K562 (cell line): ENCODE results near the gene ARL8A. TPM values are rescaled to one million over a fixed set of nuclear protein-coding genes. Genes with fewer than 3 reads are reported as not detected.
A peak's percentile ranks its signal among the peaks of the same experiment; 100 is the strongest.

ENCODE experiments used
- ATF6 ChIP-seq: sonication (generic); formaldehyde crosslinking; IDR thresholded peaks from 2 replicates; pipeline ENCODE4 v1.4.0; 2020; ENCODE audit warnings: mild to moderate bottlenecking, missing genetic modification reagents
- CEBPB ChIP-seq: fragments of 450-650 bp; IDR thresholded peaks from 2 replicates; pipeline ENCODE4 v1.6.1; 2016; ENCODE audit warnings: missing genetic modification characterization, missing compliant biosample characterization
- DNMT1 ChIP-seq: fragments of 450-650 bp; IDR thresholded peaks from 2 replicates; pipeline ENCODE4 v1.6.1; 2016; ENCODE audit warnings: antibody characterized with exemption, mild to moderate bottlenecking
- ELF4 ChIP-seq: fragments of 450-650 bp; formaldehyde crosslinking; IDR thresholded peaks from 2 replicates; pipeline ENCODE4 v1.4.0; 2022; ENCODE audit warnings: missing genetic modification characterization
- GMEB1 ChIP-seq: fragments of 250-450 bp; sonication (Bioruptor Pico); IDR thresholded peaks from 2 replicates; pipeline ENCODE4 v1.4.0; 2020; ENCODE audit warnings: mild to moderate bottlenecking
- HNRNPUL1 ChIP-seq: fragments of 200-400 bp; formaldehyde crosslinking; IDR thresholded peaks from 2 replicates; pipeline ENCODE4 v1.6.1; 2017; ENCODE audit warnings: low read length
- KDM2B ChIP-seq: fragments of 250-450 bp; sonication (Bioruptor Pico); IDR thresholded peaks from 2 replicates; pipeline ENCODE4 v1.8.0; 2021; ENCODE audit warnings: mild to moderate bottlenecking, moderate library complexity
- MAFG ChIP-seq: fragments of 450-650 bp; conservative IDR thresholded peaks from 2 replicates; pipeline ENCODE4 v1.6.1; 2016; ENCODE audit warnings: missing genetic modification characterization, missing compliant biosample characterization
- MCM3 ChIP-seq: fragments of 450-650 bp; IDR thresholded peaks from 2 replicates; pipeline ENCODE4 v1.6.1; 2016
- MIER1 ChIP-seq: fragments of 450-650 bp; IDR thresholded peaks from 2 replicates; pipeline ENCODE4 v1.6.1; 2016; ENCODE audit warnings: antibody characterized with exemption, mild to moderate bottlenecking, low read depth
- NFIC ChIP-seq: fragments of 450-650 bp; IDR thresholded peaks from 2 replicates; pipeline ENCODE4 v1.6.1; 2017; ENCODE audit warnings: mild to moderate bottlenecking, inconsistent platforms
- POLR2H ChIP-seq: IDR thresholded peaks from 2 replicates; pipeline ENCODE4 v1.6.1; 2016; ENCODE audit warnings: missing genetic modification characterization, low read depth, mild to moderate bottlenecking, control low read depth, missing compliant biosample characterization, moderate library complexity
- SP2 ChIP-seq: IDR thresholded peaks from 2 replicates; pipeline ENCODE4 v1.6.1; 2011; ENCODE audit warnings: mild to moderate bottlenecking, low read depth, low read length, moderate library complexity; ENCODE audit not compliant: poor library complexity, severe bottlenecking; ENCODE audit errors: extremely low read depth
- STAG1 ChIP-seq: sonication (generic); formaldehyde crosslinking; IDR thresholded peaks from 2 replicates; pipeline ENCODE4 v1.5.0; 2020; ENCODE audit warnings: missing genetic modification reagents, borderline replicate concordance
- STAT5B ChIP-seq: fragments of 250-450 bp; sonication (Bioruptor Pico); IDR thresholded peaks from 2 replicates; pipeline ENCODE4 v1.8.0; 2021; ENCODE audit warnings: mild to moderate bottlenecking, inconsistent platforms
- SUPT5H ChIP-seq: fragments of 450-650 bp; IDR thresholded peaks from 2 replicates; pipeline ENCODE4 v1.6.1; 2016
- TAL1 ChIP-seq: fragments of 450-650 bp; IDR thresholded peaks from 2 replicates; pipeline ENCODE4 v1.6.1; 2016; ENCODE audit warnings: mild to moderate bottlenecking
- TCFL5 ChIP-seq: fragments of 250-450 bp; sonication (Bioruptor Pico); conservative IDR thresholded peaks from 2 replicates; pipeline ENCODE4 v1.6.1; 2021; ENCODE audit warnings: mild to moderate bottlenecking, moderate library complexity, matching md5 sums
- TRIM24 ChIP-seq, 2 experiments: fragments of 450-650 bp; IDR thresholded peaks; 2 replicates each; pipeline ENCODE4 v1.6.1; 2016
- U2AF1 ChIP-seq: fragments of 200-400 bp; formaldehyde crosslinking; optimal IDR thresholded peaks from 2 replicates; pipeline ENCODE3; 2017; ENCODE audit warnings: mild to moderate bottlenecking, low read depth, low read length, moderate library complexity
- VEZF1 ChIP-seq: fragments of 200-800 bp; sonication (Bioruptor generic); IDR thresholded peaks from 2 replicates; pipeline ENCODE4 v1.6.1; 2017; ENCODE audit warnings: missing genetic modification characterization, missing compliant biosample characterization
- YY1 ChIP-seq, 3 experiments: IDR thresholded peaks; 2 replicates each; pipeline ENCODE4 v1.6.1; 2011; ENCODE audit warnings: low read length in 2 of 3, mild to moderate bottlenecking in 2 of 3, moderate library complexity in 2 of 3, borderline replicate concordance in 1 of 3, control low read depth in 1 of 3, low read depth in 1 of 3; ENCODE audit not compliant: insufficient read depth in 3 of 3, insufficient replicate concordance in 2 of 3, control insufficient read depth in 1 of 3, insufficient read length in 1 of 3; ENCODE audit errors: extremely low read depth in 1 of 3
- ZFPM2 ChIP-seq: fragments of 250-450 bp; sonication (Bioruptor Pico); IDR thresholded peaks from 2 replicates; pipeline ENCODE4 v1.5.1; 2022; ENCODE audit warnings: mild to moderate bottlenecking
- ZNF75A ChIP-seq: fragments of 450-650 bp; formaldehyde crosslinking; IDR thresholded peaks from 2 replicates; pipeline ENCODE4 v1.4.0; 2020; ENCODE audit warnings: mild to moderate bottlenecking
- polyA plus RNA-seq, 8 experiments: library from polyadenylated mRNA; depleted of rRNA in 4 of 8; stranded (reverse) in 5 of 8; unstranded in 3 of 8; fragments of >200 nt; fragmentation: Nextera tagmentation in 2 of 8; fragmentation: Illumina TruSeq in 1 of 8; extraction: Ambion mirVana in 2 of 8; extraction: Trizol in 1 of 8; gene quantifications; 2 replicates each; pipeline versions ENCODE4 v1.2.1 to v1.2.3, GENCODE V29; 2011 to 2014; ENCODE audit warnings: inconsistent platforms in 1 of 8, missing spikeins in 1 of 8
- total RNA-seq, 7 experiments: library from RNA; depleted of rRNA in 6 of 7; stranded (reverse); fragments of >200 nt in 6 of 7; fragmentation: Illumina TruSeq in 2 of 7; extraction: Trizol in 2 of 7; gene quantifications; 2 replicates each; pipeline versions ENCODE4 v1.2.1 to v1.2.3, GENCODE V29; 2011 to 2021; ENCODE audit warnings: low replicate concordance in 1 of 7

ARL8A gene
- total and polyA plus RNA-seq, 9 of the 15 experiments (the other 6 are each of a cell fraction or from before 2014, with no cell fraction given), result 0.17 to 27.3 (median 15.6) TPM

- TF ChIP-seq SUPT5H (peak; percentile 26; the same call in 1 of the 2 replicates), KDM2B (CRISPR knock-in tag) (no peak), MIER1 (no peak), U2AF1 (no peak), GMEB1 (CRISPR knock-in tag) (no peak), ELF4 (CRISPR knock-in tag) (no peak), POLR2H (tag) (no peak), YY1 (IDR thresholded peaks at IDR 0.05; ENCODE audit: borderline replicate concordance in 1 of 3, control insufficient read depth in 1 of 3, extremely low read depth in 1 of 3, insufficient read depth in 3 of 3, insufficient read length in 1 of 3, insufficient replicate concordance in 2 of 3, low read depth in 1 of 3, low read length in 2 of 3) (no peak), CEBPB (tag) (no peak), ZFPM2 (no peak), NFIC (peak; percentile 45; the same call in 1 of the 2 replicates), MCM3 (no peak), MAFG (tag) (no peak), DNMT1 (no peak), ATF6 (no peak), ZNF75A (CRISPR knock-in tag) (no peak), HNRNPUL1 (no peak), SP2 (no peak), VEZF1 (CRISPR knock-in tag) (no peak), TCFL5 (CRISPR knock-in tag) (no peak), STAT5B (CRISPR knock-in tag) (no peak), TAL1 (peak; percentile 67), TRIM24 (IDR thresholded peaks at IDR 0.05) (no peak), STAG1 (no peak)
These were observed 21.7 kb upstream of the ARL8A start (continued) for GRCh38 chr1:202165942-202166843.
